Mononuclear cell (primary cell): ENCODE measurements around the gene FAM133A. TPM values are rescaled to one million over a fixed set of nuclear protein-coding genes. Genes with fewer than 3 reads are reported as not detected.
A peak's percentile ranks its signal among the peaks of the same experiment; 100 is the strongest.

ENCODE experiments used
- H3K27me3 ChIP-seq: 2 replicates; pipeline ENCODE4 v1.6.0; 2011; ENCODE audit warnings: low read length, control low read depth; ENCODE audit not compliant: insufficient read depth
- H3K4me1 ChIP-seq: 2 replicates; pipeline ENCODE4 v1.5.1; 2011; ENCODE audit warnings: mild to moderate bottlenecking, low read length, control low read depth; ENCODE audit not compliant: insufficient read depth
- H3K4me3 ChIP-seq: 2 replicates; pipeline ENCODE4 v1.5.1; 2011; ENCODE audit warnings: mild to moderate bottlenecking, low read length, moderate library complexity
- H3K9me3 ChIP-seq: 2 replicates; pipeline ENCODE4 v1.5.1; 2011; ENCODE audit warnings: low read depth, mild to moderate bottlenecking, control low read depth, low read length
- total RNA-seq: library from RNA; depleted of rRNA; stranded (reverse); fragments of >200 nt; gene quantifications from one replicate; pipeline ENCODE4 v1.2.3, GENCODE V29; 2012

The FAM133A gene
- not detected for total RNA-seq

DNA sequence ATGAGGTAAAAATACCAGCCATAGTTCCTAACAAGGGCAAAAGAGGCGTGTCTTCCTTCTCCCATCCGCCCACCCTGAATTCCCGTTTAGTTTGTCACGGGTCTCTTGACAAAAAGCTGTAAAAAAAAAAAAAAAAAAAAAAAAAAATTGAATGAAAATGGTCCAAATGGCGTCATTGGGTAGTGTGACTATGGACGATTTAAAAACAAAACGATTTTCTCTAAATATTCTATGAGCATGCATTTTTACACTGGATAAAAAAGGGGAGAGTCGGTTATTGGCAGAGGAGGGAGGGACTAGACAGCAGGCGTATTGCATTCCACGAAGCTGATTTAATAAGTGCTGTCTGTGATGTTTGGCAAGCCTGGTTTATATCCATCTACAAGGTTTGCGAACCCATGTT lies at the start of gene FAM133A:
TSS of gene FAM133A (plus strand) at position 338 of the 403 bp plus-strand sequence. CDS start 35,214 bp downstream, outside the sequence.
- Histone ChIP-seq H3K4me3 (peak within 1 kb of the TSS; percentile 37), H3K4me1 (no peaks in the 10 kb centered on the region), H3K9me3 (no peaks in the 10 kb centered on the region), H3K27me3 (peaks cover 7% of the 10 kb centered on the region)

DNA sequence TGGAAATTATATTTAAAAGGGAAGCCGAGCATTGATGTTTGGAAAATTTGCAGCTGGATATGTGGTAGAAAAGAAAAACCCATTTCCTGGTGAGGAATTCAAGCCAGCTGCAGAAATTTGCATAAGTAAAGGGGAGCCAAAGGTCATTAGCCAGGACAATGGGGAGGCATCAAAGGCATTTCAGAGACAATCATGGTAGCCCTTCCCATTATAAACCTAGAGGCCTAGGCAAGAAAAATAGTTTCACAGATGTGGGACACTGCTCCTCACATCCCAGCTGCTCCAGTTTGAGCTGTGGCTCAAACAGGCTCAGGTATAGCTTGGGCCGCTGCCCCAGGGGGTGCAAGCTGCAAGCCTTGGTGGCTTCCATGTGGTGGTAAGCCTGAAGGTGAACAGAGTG lies 36.4 kb upstream of the FAM133A start:
- no peak overlapping the region for H3K4me3 ChIP-seq
- no peaks in the 10 kb centered on the region for H3K27me3 ChIP-seq
- H3K4me1 ChIP-seq, result no peaks in the 10 kb centered on the region
- no peaks in the 10 kb centered on the region for H3K9me3 ChIP-seq

DNA sequence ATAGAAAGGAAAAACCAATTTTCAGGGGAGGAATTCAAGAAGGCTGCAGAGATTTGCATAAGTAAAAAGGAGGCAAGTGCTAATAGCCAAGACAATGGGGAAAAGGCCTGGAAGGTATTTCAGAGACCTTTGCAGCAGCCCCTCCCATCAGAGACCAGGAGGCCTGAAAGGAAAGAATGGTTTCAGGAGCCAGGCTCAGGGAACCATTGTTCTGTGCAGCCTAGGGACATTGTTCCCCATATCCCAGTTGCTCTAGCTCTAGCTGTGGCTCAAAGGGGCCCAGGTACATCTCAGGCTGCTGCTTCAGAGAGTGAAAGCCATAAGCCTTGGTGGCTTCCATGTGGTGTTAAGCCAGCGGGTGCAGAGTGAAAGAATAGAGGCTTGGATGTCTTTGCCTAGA lies 24.6 kb upstream of the FAM133A start:
- Histone ChIP-seq H3K9me3 (no peaks in the 10 kb centered on the region), H3K27me3 (no peaks in the 10 kb centered on the region), H3K4me3 (no peak overlapping the region), H3K4me1 (no peaks in the 10 kb centered on the region)

DNA sequence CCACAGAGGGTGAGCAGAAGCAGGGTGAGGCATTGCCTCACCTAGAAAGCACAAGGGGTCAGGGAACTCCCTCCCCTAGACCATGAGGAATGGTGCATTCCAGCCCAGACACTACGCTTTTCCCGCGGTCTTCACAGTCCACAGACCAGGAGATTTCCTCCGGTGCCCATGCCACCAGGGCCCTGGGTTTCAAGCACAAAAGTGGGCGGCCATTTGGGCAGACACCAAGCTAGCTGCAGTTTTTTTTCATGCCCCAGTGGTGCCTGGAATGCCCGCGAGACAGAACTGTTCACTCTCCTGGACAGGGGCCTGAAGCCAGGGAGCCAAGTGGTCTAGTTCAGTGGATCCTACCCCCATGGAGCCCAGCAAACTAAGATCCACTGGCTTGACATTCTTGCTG lies 13.4 kb upstream of the FAM133A start:
- H3K4me3 ChIP-seq, result no peak overlapping the region
- H3K9me3 ChIP-seq, result no peaks in the 10 kb centered on the region
- no peaks in the 10 kb centered on the region for H3K4me1 ChIP-seq
- no peaks in the 10 kb centered on the region for H3K27me3 ChIP-seq

DNA sequence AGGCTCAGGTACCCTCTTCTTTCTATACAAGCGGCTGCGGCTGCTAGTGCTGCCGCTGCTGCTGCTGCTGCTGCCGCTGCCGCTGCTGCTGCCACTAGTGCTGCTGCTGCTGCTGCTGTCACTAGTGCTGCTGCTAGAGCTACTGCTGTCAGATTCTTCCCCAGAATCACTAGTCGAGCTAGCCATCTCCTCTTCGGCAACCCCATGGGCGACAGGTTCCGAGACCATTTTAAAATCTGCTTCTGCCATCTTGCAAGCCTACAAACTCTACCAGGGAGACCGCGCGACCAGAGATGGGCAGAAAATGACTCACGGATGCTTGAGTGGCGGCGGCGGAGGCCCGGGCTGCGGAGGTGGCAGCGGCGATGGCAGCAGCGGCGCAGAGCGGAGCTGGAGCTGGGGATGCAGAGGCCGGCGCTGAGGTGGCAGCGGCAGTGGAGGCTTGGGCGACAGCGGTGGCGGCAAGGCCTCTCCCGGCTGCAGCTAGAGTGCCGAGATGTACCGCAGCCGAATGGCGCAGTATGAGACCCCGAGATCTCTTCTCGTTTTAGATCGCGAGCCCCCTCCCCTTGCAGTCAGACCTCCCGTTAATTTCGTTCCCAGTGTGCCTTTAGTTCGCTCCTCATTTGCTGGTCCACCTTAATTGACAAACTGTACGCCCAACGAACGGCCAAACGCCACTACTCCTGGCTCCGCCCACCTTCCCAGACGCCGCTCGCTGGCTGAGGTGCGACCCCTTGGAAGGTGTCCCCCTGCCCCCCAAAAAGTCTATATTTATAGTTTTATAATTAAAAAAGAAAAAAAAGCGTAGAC lies 744 bp upstream of the FAM133A start, which contains the start of gene NAP1L3:
TSS of gene NAP1L3 (minus strand) at position 523 of the 813 bp plus-strand sequence. CDS start at position 249, 274 bp downstream.
- Histone ChIP-seq H3K4me3 (peak within 1 kb of the TSS; percentile 37), H3K27me3 (peaks cover 7% of the 10 kb centered on the region), H3K4me1 (no peaks in the 10 kb centered on the region), H3K9me3 (no peaks in the 10 kb centered on the region)

DNA sequence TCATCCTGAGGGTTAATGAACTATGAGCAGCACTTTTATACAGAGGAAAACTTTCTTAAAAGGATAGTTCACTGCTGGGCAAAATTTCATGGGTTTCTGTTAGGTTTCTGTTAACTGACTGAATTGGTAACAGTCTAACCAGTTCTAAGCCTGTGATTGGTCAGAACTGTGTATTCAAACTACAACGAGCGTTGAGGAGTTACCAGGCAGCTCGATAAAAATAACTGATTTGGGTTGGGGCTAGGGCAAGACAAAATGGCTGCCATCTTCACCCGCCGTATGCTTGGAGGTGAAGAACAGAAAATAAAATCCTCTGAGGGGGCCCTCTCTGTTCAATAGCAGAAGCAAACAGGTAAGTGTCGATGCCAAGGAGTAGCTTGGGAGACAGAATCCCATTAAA lies 22.0 kb downstream of the FAM133A start:
- Histone ChIP-seq H3K4me3 (no peak overlapping the region), H3K9me3 (no peaks in the 10 kb centered on the region), H3K27me3 (no peaks in the 10 kb centered on the region), H3K4me1 (no peaks in the 10 kb centered on the region)

DNA sequence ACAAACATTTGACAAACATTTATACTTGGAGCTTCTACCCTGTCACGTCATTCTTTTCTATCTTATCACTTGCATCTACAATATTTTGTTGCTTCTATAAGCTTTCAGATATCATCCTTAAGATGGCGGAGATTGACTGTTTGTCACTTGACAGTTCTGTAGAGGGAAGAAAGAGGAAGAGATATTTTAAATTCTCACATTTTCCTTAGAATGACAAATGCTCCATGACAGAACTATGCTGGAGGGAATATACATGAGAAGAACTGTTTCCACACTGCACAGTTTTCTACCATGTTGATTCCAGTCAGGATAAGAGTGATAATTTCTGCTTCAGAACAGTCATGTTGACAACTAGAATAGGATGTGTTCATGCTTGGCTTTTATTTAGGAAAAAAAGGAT lies 29.7 kb downstream of the FAM133A start:
- Histone ChIP-seq H3K4me3 (no peak overlapping the region), H3K9me3 (no peaks in the 10 kb centered on the region), H3K4me1 (no peaks in the 10 kb centered on the region), H3K27me3 (no peaks in the 10 kb centered on the region)

DNA sequence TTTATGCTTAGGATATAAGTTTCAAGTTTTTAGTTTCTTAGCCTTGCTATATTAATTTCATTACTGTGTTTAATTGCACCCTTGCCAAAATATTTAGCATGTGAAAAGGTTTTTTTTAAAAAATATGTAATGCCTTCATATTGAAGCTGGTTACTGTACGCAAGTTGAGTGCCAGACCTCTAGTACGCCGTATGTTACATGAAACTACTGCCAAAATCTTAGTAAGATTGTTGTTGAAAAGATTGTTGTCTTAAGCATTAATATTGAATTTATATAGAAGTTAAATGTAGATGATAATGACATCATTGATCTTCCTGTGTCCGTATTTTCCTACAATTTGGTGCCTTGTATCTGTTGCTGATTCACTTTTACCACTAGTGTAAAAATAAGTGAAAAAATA lies 37.1 kb downstream of the FAM133A start:
- Histone ChIP-seq H3K4me3 (no peak overlapping the region), H3K4me1 (no peaks in the 10 kb centered on the region), H3K27me3 (no peaks in the 10 kb centered on the region), H3K9me3 (no peaks in the 10 kb centered on the region)

DNA sequence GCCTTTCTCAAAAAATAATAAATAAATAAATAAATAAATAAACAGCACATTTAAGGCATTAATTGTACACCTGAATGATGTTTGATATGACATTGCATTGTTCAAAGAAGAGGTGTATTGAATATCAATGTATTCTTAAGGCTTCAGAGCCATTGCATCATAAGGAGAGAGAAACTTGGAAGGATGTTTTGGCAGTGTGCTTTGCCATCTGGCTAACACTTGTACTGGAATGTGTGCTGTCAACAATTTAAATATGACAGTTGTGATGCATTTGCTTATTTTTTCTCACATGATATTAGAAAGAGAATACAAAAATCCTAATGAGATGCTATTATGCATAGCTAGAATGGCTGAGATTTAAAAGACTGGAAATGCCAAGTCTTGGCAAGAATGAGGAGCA lies 67.8 kb downstream of the FAM133A start:
- H3K27me3 ChIP-seq, result no peaks in the 10 kb centered on the region
- H3K4me3 ChIP-seq, result no peak overlapping the region
- H3K9me3 ChIP-seq, result no peaks in the 10 kb centered on the region
- no peaks in the 10 kb centered on the region for H3K4me1 ChIP-seq

DNA sequence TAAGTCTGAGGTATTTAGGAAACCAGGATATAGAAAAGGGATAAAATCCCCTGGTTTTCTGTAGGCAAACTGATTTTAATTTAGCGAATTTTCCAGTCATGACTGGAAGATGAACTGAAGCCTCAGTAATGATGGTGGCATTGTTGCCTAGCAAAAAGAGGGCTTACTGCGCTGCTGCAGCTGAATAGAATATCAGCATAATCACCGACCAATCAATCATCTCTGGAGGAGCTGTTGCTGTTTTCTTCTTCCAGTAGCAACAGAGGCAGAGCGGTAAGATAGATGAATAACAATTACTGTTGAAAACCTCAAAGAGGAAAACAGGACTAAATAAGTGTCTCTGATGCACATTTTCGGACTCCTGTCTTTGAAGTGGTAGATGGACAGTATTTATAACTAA lies 86.2 kb downstream of the FAM133A start:
- Histone ChIP-seq H3K27me3 (no peaks in the 10 kb centered on the region), H3K9me3 (no peaks in the 10 kb centered on the region)

More for the DNA sequence above, 86.2 kb downstream of the FAM133A start:
- Histone ChIP-seq H3K4me3 (no peak overlapping the region), H3K4me1 (no peaks in the 10 kb centered on the region)

Other genes starting within 250 kb of the FAM133A start
- 7.7 TPM for gene NAP1L3, start 628 bp upstream of the FAM133A start, total RNA-seq